ENCODE data around the gene LRSAM1. TPM values are rescaled to one million over a fixed set of nuclear protein-coding genes. Genes with fewer than 3 reads are reported as not detected.

The LRSAM1 gene
- total and polyA plus RNA-seq, 2 of the 8 experiments (the other 6 are each of a cell fraction or from before 2014, with no cell fraction given) = 9.7 to 18.3 TPM

DNA sequence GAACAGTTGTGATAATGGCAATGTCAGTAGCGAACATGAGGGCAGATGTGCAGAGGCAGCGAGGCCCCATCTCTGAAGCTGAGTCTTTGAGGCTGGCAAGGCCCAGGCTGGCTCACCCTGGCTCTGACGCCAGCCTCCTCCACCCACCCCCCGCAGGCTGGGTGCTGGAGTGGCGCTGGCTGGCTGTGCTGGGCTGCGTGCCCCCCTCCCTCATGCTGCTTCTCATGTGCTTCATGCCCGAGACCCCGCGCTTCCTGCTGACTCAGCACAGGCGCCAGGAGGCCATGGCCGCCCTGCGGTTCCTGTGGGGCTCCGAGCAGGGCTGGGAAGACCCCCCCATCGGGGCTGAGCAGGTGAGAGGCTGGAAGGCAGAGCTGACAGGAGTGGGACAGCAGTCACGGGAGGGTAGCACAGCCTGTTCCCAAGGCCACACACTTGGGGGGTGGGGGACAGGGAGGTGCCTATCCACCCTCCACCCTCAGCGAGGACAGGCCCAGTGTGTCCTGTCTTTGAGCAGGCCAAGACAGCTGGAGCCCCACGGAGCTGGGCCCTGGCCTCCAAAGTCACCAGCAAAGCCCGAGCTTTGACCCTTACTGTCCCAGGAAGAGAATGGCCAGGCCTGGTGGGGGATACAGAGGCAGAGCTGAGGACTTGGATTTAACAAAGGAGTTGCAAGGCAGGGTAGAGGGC, 48.8 kb upstream of the LRSAM1 start:
- H3K27me3 ChIP-seq (replicated peaks in 1 of 4; ENCODE audit: control insufficient read depth in 3 of 4, extremely low read depth in 1 of 4, insufficient read depth in 3 of 4, low read length in 3 of 4) = no peaks in the 10 kb centered on the region
- no peak for DNase-seq (ENCODE audit: low read depth in 1 of 2, low spot score in 2 of 2)
- H3K14ac ChIP-seq (ENCODE audit: insufficient read length) = no peak overlapping the region
- ChIA-PET CTCF (ENCODE audit: partially characterized antibody) (interaction anchor here (0.8 to 1.9 kb wide), 6 partner anchors 8 to 149 kb away, joined by 3 to 10 read pairs (median 3); no protein-coding TSS in a partner anchor), POLR2A (ENCODE audit: partially characterized antibody) (interaction anchor here (1.2 to 3.0 kb wide), 5 partner anchors 13 to 48 kb away, joined by 3 to 12 read pairs (median 4); partner anchors contain the start of genes LRSAM1, RPL12 and ZNF79)
- H4K91ac ChIP-seq (replicated peaks; ENCODE audit: insufficient read length, low read length) = no peak overlapping the region
- TF ChIP-seq CHD1 (IDR thresholded peaks at IDR 0.05; ENCODE audit: low read depth, low read length) (no peak), RBBP5 (IDR thresholded peaks at IDR 0.05; ENCODE audit: borderline replicate concordance, low read depth, low read length) (no peak), PHF8 (conservative IDR thresholded peaks at IDR 0.05; ENCODE audit: low read depth, low read length) (no peak), MAFK (IDR thresholded peaks at IDR 0.05; ENCODE audit: low read depth, low read length) (peak; percentile 60; the same call in 1 of the 2 replicates)
- H3K23ac ChIP-seq (ENCODE audit: insufficient read length) = no peak overlapping the region
- H3K18ac ChIP-seq (ENCODE audit: extremely low read depth, low read length) = no peak overlapping the region
- no peak overlapping the region for H3K4ac ChIP-seq (replicated peaks; ENCODE audit: insufficient read length, low read depth, low read length)
- H2BK5ac ChIP-seq (ENCODE audit: low read depth, low read length) = 0 out of 2 replicates have a peak overlapping the region, but pooled peaks have one; percentile 66
- peaks cover 5% of the 10 kb centered on the region; the same call in 1 of the 2 replicates for H3K23me2 ChIP-seq (ENCODE audit: low read depth, low read length)
- H3K36me3 ChIP-seq (ENCODE audit: control insufficient read depth in 2 of 4, insufficient read depth in 4 of 4, low read length in 3 of 4) = peaks cover 4 to 13% (median 7%) of the 10 kb centered on the region in 4 experiments; a peak in 6 of 8 replicates
- peaks cover 10 to 19% of the 10 kb centered on the region in 2 experiments for H4K20me1 ChIP-seq (replicated peaks in 1 of 2; ENCODE audit: control insufficient read depth in 1 of 2, insufficient read depth in 2 of 2, low read length in 2 of 2)
- no peak overlapping the region for H2AK5ac ChIP-seq (ENCODE audit: low read depth, low read length)
- H4K8ac ChIP-seq (ENCODE audit: extremely low read depth, insufficient read depth, low read length) = no peak overlapping the region
- no peak overlapping the region for H3K4me3 ChIP-seq (ENCODE audit: extremely low read depth in 1 of 4, insufficient read depth in 2 of 4, low read depth in 3 of 4, low read length in 4 of 4)
- H2BK12ac ChIP-seq (ENCODE audit: low read depth, low read length) = no peak overlapping the region
- H2BK15ac ChIP-seq (ENCODE audit: low read length) = no peak overlapping the region
- H4K5ac ChIP-seq (ENCODE audit: insufficient read length, low read depth, low read length) = no peak overlapping the region
- H3K9ac ChIP-seq (replicated peaks in 1 of 4; ENCODE audit: extremely low read depth in 1 of 4, low read depth in 3 of 4, low read length in 3 of 4) = no peak overlapping the region
- peaks cover 0 to 15% of the 10 kb centered on the region in 2 experiments; a peak in 1 of 4 replicates for H3K79me2 ChIP-seq (ENCODE audit: control insufficient read depth in 1 of 2, insufficient read depth in 2 of 2, low read length in 2 of 2)
- H2AFZ ChIP-seq (ENCODE audit: low read length) = no peak overlapping the region
- H2BK20ac ChIP-seq (ENCODE audit: low read length) = no peak overlapping the region
- H3K4me2 ChIP-seq (ENCODE audit: insufficient read depth in 1 of 2, low read depth in 2 of 2, low read length in 2 of 2) = no peak overlapping the region
- peaks cover 0 to 7% (median 5%) of the 10 kb centered on the region in 4 experiments; a peak in 6 of 7 replicates for H3K4me1 ChIP-seq (replicated peaks in 1 of 4; ENCODE audit: control insufficient read depth in 3 of 4, insufficient read depth in 4 of 4, low read length in 3 of 4)
- H3K27ac ChIP-seq (ENCODE audit: low read depth, low read length) = no peak overlapping the region
- whole genome bisulfite sequencing, 2 experiments (ENCODE audit: extremely low coverage in 1 of 2, insufficient coverage in 1 of 2, insufficient read length in 1 of 2, insufficient replicate concordance in 2 of 2, low coverage in 1 of 2, low lambda C conversion rate in 2 of 2, missing lambda C conversion rate in 1 of 2) = 89% methylated on average over 18 of the region's 18 CpGs; no CpG with 5 or more reads in 1 of the 2 experiments
- H3K9me3 ChIP-seq (ENCODE audit: insufficient read depth in 2 of 2, low read depth in 1 of 2, low read length in 1 of 2) = no peaks in the 10 kb centered on the region
- H3K56ac ChIP-seq (replicated peaks; ENCODE audit: insufficient read length, low read depth, low read length) = no peak overlapping the region
- peaks cover 3% of the 10 kb centered on the region for H3K79me1 ChIP-seq (ENCODE audit: low read depth, low read length)
- FAIRE-seq = no peak
- no peak overlapping the region for H2BK120ac ChIP-seq (replicated peaks; ENCODE audit: low read depth, low read length)

Measured in H1 (cell line).